HG02759 (cell line): ENCODE data around the gene GPR146.
"Not testable (repeated sequence)": the region's sequence is repeated elsewhere in the genome, so short reads cannot be mapped to it uniquely, and the experiment has no call there.

ENCODE experiments used
- ATAC-seq: cut with Tn5 transposase; IDR thresholded peaks from one replicate; pipeline ENCODE4 v1.9.1; 2021; ENCODE audit warnings: mild to moderate bottlenecking, moderate library complexity; ENCODE audit not compliant: unreplicated experiment

Gene GPR146, protein sequence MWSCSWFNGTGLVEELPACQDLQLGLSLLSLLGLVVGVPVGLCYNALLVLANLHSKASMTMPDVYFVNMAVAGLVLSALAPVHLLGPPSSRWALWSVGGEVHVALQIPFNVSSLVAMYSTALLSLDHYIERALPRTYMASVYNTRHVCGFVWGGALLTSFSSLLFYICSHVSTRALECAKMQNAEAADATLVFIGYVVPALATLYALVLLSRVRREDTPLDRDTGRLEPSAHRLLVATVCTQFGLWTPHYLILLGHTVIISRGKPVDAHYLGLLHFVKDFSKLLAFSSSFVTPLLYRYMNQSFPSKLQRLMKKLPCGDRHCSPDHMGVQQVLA

DNA sequence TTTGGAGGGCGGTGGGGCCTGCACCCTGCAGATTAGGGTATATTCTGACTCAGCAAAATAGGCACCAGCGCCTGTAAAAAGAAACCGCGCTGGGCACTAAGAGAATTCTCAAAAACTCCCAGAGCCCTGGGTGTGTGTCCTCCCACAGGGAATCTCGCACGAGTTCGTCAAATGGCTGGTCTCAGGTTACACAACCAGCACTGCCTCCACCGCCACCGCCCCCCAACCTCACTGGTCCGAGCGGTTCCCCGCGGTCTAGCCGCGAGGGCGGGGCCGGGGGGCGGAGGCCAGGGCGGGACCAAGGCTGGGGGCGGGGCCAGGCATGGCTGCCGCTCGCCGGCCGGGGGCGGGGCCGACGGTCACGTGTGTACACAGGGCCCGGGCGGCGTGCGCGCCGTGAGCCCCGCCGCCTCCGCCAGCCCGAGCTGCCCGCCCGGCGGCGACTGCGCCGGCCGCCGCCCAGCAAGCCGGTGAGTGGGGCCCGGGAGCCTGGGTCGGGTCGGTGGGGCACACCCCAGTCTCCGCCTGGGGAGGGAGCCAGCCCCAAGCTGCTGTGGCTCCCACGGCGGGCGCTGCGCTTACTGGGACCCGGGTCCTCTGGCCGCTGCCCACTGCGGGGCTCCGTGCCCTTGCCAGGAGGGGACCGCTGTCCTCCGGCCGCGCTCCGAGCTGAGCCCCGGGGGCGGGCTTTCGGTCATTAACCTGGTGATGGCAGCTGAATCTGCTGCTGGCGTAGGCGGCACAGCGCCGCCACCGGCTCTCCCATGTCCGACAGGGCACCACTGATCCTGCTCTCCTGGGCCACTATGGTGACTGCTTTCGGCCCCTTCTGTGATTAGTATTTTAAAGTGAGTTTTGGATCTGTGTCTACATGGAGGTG lies at the start of gene GPR146:
Gene GPR146 (plus strand): TSS at position 358 of the 880 bp plus-strand sequence. CDS start 12,970 bp downstream, outside the sequence.
- ATAC-seq: peak; percentile 92

- no peak for ATAC-seq
Measured at GRCh38 chr7:994592-995308, 49.6 kb upstream of the GPR146 start.

DNA sequence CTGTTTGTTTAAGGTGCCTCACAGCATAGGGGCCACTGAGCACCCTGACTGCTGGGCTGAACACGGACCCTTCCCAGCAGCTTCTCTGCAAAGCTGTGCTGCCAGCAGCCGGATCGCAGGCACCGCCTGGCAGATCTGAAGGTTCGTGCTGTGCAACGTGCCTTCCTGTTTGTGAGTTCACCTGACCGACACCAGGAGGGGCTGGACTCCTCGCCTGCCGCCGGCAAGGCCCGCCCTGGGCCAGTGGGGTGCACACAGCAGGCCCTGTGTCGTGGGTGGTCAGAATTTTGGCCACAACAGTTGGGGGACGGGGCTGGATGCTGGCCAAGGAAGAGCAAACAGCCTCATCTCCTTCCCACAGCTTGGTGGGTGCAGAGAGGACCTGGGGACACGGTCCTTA lies 48.8 kb upstream of the GPR146 start:
- ATAC-seq: no peak

DNA sequence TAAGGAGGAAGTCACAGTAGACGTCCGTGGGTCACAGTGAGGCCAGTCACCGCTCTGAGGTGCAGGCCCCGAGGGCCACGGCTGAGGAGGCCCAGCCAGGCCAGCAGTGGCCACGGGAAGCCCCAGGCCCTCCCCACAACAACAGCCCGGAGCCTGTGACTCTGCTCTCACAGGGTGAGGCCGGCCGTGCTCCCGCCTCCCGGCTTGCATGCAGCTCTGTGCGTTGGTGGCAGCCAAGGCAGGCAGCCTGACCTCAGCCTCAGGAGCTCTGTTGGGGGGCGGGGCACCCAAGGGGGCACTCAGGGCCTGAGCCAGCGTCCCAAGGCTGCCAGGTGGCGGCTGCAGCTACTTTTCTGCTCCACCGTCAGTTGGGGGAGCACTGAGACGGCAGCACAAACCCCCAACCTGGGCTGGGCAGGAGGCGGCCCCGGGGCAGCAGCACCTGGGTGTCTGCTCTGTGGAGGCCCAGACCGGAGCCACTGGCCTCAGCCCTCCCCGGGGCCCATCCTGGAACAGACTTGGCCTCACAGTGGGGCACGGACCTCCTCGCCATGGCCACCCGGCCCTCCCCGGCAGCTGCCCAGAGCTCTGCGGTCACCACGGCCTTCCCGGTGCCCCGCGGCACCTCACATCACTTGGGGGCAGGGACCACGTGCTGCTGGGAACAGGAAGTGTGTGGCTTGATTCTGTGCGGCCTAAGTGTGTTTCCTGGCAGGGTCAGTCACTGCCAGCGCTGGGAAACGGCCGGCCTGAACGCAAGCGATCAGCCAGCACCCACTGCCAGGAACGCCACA lies 48.1 kb upstream of the GPR146 start:
- no peak for ATAC-seq

DNA sequence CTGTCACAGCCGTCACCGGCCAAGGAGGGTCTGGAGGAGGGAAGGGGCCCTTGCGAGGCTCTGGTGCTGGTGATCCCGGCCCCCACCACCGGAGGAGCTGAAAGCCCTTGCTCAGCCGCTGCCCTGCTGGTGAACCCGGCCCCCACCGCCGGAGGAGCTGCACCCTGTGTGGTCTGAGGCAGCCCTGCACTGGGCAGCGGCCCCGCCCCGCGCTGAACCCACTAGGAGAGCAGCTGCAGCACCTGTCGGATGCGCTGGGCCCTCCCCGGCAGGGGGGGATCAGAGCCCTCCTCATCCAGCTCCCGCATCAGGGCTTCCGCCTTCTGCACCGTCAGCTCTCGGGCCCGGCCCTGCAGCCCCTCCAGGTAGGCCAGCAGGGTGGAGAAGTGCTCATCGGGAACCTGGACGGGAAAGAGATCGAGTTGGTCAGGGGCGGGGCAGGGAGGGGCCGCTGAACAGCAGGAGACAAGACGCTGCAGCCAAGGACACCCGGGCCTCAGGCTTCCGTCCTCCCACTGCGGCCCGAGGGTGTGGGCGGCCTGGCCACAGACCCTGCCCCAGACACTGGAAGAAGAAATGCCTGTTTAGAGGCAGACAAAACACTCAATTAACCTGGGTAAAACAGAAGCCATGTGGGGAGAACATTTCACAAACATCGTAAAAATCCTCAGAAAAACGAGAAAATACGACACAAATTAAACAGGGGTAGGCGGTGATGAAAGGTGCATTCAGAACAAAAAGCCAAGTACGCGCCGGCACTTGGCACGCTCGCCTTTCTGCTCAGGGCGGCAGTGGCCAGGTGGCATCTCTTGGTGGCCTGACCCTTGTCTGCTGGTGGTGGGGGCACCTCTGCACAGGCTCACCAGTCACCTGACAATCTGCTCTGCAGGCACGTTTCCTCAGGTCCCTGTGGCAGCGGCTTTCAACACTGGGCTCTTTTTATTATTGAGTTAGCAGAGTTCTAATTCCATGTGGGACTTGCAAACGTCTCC lies 46.6 kb upstream of the GPR146 start:
- no peak for ATAC-seq

DNA sequence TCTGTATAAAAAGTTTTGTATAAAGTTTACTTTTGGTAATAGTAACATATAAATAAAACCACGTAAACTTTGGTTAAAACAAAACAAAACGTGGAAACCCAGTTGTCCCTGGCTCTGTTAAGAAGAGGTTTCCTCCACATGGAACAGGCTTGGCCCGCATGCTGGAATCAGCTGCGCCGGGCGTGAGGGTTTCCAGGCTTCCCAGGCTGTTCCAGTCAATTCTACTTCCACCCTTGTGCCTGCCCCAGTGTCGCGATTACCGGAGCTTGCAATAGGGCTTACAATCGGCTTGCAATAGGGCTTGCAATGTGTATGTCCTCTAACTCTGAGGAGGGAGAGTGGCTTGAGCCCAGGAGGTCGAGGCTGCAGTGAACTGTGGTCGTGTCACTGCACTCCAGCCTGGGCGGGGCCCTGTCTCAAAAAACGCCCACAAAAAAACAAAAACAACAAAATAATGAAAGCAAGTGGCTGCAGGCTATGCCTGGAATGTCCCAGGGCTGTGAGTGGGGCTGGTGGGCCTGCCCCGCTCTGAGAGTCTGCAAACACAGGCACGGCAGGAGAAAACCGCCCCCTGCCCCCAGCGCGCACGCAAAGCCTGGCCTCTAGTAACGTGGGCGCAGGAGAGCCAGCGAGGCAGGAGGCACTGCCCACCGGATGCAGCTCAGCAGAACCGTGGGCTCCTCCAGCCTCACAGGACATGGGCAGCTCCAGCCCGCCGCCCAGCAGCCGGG lies 45.0 kb upstream of the GPR146 start:
- no peak for ATAC-seq

DNA sequence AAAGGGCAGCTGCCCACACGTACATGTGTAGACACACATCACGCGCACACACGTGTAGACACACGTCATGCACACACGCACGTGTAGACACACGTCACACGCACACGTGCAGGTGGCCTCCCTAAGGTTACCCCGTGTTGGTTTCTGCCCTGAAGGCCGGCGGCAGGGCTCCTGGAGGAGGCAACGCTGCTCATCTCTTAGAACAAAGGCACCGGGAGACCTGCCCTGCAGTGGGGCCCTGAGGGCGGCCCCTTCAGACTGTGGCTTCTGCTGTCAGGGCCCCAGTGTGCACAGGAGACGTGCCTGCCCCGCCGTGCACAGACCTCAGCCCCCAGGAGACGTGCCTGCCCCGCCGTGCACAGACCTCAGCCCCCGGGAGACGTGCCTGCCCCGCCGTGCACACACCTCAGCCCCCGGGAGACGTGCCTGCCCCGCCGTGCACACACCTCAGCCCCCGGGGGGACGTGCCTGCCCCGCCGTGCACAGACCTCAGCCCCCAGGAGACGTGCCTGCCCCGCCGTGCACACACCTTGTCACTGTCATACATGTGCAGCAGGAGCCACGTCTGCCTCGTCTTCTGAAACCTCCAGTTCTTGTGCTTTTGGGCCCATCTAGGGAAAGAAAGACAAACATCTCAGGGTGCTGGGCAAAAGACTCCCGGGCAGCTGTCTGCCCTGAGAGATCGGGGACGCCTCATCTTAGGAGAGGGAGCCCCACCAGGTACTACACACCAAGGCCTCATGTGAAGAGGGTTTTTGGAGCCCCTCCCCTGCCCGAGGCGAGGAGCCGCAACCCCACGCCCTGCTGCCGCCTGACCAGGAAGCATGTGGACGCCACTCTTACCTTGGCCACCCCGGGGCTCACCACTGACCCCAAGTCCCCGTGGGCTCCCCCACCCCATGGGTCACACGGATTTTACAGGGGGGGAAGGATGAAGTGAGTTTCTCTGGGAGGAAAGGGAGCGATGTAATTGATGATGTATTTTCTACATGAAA lies 44.1 kb upstream of the GPR146 start:
- ATAC-seq: no peak

DNA sequence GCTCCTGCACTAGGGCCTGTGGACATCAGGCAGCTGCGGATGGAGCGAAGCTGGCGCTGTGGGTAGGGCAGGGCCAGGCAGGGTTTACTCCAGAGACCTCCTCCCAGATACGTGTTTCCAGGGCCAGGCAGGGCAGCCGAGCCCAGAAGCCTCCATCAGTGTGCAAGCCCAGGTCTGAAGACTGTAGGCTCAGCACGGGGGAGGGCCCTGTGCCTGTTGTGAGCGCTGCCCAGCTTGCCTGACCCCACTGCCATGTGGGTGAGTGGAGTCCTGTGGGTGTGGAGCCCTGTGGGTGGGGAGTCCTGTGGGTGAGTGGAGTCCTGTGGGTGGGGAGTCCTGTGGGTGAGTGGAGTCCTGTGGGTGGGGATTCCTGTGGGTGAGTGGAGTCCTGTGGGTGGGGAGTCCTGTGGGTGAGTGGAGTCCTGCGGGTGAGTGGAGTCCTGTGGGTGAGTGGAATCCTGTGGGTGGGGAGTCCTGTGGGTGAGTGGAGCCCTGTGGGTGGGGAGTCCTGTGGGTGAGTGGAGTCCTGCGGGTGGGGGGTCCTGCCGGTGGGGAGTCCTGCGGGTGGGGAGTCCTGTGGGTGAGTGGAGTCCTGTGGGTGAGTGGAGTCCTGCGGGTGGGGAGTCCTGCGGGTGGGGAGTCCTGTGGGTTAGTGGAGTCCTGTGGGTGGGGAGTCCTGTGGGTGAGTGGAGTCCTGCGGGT lies 43.1 kb upstream of the GPR146 start:
- ATAC-seq: not testable (repeated sequence)

- not testable (repeated sequence) for ATAC-seq
Measured at GRCh38 chr7:1002026-1002425, 42.3 kb upstream of the GPR146 start.

- not testable (repeated sequence) for ATAC-seq
Measured at GRCh38 chr7:1002445-1002844, 41.9 kb upstream of the GPR146 start.

DNA sequence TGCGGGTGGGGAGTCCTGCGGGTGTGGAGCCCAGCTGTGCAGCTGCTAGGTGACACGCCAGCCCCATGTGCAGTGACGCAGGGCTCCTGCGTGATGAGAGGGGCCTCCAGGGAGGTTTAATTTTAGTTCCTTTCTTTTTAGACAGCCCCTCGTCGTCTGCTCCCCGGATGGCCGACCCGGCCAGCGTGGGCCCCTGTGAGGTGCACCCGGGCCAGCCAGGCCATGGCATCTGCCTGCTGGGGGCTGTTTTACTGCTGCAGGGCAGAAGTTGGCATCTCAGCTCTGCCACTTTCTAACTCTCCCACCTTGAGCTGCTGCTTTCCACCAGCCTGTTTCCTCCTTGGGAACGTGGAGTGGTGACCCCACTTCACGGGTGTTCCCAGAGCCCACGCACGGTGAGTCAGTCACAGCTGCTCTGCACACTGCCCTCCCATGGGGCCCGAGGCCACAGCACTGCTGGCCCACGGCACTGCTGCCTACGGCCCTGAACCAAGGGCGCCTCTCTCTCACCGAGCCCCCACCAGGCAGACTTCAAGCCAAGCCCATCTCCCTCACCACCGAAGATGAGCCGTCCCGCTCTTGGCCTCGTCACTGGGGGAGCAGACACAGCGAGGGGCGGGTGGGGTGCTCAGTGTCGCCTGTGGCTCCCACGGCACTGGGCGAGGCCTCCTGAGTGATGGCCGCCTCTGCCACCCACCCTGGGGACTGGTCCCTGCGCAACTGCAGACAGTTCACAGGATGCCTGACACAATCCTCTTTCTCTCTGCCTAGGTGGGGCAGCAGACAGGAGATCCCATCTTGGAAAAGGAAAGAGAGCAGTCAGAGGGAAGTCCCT lies 40.1 kb upstream of the GPR146 start:
- ATAC-seq: no peak

DNA sequence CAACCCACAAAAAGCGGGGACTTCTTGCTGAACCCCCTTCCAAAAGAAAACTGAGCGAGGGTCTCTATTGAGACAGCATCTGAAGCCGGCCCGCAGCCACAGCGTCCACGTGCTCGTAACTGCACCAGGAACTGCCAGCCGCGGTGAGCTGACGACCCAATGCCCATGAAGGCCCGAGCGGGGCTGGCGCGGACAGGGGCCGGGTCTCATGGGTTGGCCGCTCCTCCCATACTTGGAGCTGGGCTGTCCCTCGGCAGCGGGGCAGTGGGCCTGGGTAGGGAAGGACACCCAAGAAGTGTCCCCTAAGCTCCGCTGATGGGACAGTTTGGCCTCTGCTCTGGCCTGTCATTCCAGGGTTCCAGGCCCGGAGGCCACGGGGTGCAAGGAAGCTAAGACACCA lies 39.0 kb upstream of the GPR146 start:
- ATAC-seq: no peak

- no peak for ATAC-seq
Measured at GRCh38 chr7:1007901-1008300, 36.4 kb upstream of the GPR146 start.

DNA sequence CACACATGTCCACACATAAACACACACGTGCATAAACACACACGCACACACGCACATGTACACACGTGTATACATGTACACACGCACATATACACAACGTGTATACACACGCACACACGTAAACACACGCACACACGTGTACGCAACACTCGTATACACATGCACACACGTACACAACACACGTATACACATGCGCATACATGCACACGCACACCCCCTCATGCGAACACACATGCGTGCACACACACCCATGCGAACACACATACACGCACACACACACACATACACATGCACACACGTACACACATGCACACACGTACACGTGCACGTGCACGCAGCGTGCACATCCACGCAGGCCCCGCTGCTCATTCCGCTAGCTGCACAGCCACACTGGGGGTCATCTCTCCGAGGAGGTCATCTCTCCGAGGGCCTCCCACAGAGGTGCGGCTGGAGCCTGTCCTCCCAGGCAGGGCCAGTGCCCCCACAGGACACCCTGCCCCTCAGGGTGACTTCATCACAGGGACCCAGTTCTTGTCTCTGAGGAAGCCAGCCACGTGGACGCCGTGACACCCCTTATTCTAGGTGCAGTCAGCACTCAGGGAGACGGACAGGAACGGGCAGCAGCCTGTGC lies 35.5 kb upstream of the GPR146 start:
- ATAC-seq: no peak

DNA sequence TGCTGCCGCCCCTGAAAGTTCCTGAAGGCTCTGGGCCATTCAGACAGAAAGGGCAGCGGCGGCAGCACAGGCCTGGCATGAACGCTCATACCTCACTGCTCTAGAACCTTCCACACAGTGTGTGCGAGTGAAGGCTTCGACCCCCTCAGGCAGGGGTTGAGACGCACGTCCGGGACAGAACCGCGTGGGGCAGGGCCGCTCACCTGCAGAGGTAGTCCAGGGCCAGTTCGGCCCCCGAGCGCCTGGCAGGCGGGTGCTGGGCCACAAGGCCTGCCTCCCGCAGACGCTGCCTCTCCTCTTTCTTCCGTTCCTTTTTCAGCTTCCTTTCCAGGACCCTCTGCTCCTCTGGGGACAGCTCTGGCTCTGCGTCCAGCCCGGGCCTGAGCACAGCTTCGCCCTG lies 34.6 kb upstream of the GPR146 start:
- ATAC-seq: no peak

GRCh38 chr7:1010226-1010625 lies 34.1 kb upstream of the GPR146 start:
- no peak for ATAC-seq
